22Rv1 (cell line): ENCODE data around the gene TLX1.
A peak's percentile ranks its signal among the peaks of the same experiment; 100 is the strongest.

Source experiments
- H3K27ac ChIP-seq: fragments of 450-650 bp; 2 replicates; pipeline ENCODE4 v1.5.1; 2017
- ZFX ChIP-seq: fragments of 450-650 bp; IDR thresholded peaks from 2 replicates; pipeline ENCODE4 v1.6.1; 2017; ENCODE audit warnings: antibody characterized with exemption, borderline replicate concordance
- TF ChIP-seq, protein P1 (sequence below): fragments of 450-650 bp; IDR thresholded peaks from 2 replicates; pipeline ENCODE4 v1.5.1; 2017; ENCODE audit warnings: mild to moderate bottlenecking

The TLX1 gene

GRCh38 chr10:101101372-101101881 lies 29.7 kb upstream of the TLX1 start:
- TF ChIP-seq ZFX = no peak
- TF ChIP-seq, protein P1, sequence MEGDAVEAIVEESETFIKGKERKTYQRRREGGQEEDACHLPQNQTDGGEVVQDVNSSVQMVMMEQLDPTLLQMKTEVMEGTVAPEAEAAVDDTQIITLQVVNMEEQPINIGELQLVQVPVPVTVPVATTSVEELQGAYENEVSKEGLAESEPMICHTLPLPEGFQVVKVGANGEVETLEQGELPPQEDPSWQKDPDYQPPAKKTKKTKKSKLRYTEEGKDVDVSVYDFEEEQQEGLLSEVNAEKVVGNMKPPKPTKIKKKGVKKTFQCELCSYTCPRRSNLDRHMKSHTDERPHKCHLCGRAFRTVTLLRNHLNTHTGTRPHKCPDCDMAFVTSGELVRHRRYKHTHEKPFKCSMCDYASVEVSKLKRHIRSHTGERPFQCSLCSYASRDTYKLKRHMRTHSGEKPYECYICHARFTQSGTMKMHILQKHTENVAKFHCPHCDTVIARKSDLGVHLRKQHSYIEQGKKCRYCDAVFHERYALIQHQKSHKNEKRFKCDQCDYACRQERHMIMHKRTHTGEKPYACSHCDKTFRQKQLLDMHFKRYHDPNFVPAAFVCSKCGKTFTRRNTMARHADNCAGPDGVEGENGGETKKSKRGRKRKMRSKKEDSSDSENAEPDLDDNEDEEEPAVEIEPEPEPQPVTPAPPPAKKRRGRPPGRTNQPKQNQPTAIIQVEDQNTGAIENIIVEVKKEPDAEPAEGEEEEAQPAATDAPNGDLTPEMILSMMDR = no peak
- no peak overlapping the region for H3K27ac ChIP-seq

DNA sequence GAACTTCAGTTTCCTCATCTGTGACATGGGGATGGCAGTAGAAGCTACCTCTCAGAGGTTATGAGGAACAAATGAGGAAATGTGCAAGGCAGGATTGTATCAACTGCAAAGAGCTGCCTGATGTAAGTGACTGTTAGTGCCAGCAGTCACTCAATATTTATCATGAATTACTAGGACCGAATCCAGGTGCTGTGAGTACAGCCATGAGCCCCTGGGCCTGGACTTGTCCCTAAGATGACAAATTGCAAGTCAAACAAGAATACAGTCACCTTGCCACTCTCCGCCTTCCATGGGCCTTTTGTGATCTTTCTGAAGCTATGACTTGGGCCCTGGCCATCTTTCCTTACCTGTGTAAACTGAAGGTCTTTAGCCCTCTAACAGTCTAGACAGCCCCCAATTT lies 27.7 kb upstream of the TLX1 start:
- 0 out of 2 replicates have a peak overlapping the region, but pooled peaks have one; percentile 22 for H3K27ac ChIP-seq
- no peak for TF ChIP-seq ZFX
- TF ChIP-seq, protein P1 = no peak

DNA sequence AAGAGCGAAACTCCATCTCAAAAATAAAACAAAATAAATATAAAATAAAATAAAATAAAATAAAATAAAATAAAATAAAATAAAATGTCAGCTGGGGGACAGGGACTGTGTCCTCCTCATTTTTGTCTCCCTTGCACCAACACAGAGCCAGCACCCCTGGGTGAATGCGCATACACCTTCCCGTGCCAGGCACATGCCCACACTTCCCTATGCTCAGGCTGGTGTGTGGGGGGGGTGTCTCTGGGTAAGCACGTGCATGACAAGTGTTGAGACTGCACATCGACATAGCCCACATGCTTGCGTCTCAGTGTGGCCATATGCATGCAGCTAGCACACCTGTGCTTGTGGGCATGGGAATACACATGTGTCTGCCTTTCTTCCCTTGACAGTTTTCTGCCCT lies 24.7 kb upstream of the TLX1 start:
- TF ChIP-seq, protein P1 = no peak
- TF ChIP-seq ZFX = no peak
- no peak overlapping the region for H3K27ac ChIP-seq

DNA sequence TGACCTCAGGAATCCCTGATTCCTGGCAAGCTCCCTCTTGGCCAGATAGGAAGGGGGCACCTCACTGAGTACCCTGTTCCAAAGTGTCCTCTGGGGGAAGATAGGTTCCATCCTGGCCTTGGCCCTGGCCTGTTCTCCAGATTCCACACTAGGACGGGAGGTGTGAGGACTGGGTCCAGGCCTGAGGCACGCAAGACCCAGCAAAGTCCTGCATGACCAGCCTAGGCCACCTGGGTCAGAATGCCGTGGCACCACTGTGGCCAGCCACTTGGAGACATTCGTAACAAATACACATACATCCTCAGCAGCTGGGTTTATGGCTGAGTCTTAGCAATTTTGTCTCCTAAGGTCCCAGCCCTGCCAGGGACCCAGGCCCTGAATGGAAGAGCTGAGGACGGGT lies 23.3 kb upstream of the TLX1 start:
- TF ChIP-seq, protein P1 = no peak
- no peak for TF ChIP-seq ZFX

DNA sequence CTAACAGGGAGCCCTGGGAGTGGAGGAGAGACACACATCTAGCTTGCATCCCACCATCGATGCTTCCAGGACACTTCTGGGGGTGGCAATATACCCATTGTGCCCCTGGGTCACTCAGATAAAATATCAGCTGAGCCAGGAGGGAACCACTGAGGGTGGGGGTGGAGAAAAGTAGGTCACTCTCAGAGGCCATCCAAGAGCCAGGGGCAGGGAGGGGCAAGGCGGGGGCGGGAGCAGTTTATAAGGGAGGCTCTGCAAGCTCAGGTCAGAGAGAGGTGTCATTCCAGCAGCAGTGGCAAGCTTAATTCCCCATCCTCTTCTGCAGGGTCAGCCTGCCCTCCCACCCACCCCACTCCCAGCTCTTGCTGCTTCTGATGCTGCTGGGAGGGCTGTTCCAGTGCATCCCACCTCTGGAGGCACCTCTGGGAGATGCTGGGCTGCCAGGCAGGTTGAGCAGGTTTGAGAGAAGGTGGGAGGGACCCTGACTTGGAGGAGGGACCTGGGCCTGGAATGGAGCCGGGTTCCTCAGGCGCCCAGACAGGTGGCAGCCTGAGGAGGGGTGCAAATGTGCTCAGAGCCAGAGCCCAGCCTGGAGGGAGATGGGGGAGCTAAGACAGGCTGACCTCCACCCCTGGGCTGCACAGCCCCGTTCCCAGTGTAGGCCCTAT lies 20.1 kb upstream of the TLX1 start:
- TF ChIP-seq, protein P1 = no peak
- TF ChIP-seq ZFX = no peak
- H3K27ac ChIP-seq = peak overlapping the region; percentile 53

More for the DNA sequence above, 23.3 kb upstream of the TLX1 start:
- no peak overlapping the region for H3K27ac ChIP-seq

DNA sequence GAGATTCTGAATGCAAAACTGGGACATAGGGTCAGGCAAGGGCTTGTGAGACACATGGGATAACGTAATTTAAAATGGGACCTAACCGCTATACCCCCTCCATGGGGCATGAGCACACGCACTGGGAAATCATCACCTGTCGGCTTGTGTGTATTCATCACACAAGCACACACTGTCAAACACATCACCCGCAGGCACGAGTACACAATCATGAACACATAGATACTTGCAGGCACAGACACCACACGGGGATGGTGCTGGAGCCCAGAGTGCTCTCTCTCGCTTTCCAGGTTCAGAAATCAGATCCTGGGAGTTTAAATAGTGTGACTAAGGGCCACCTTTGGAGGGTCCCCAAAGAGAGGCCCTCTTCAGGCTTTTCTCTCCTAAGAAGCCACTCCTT lies 19.6 kb upstream of the TLX1 start:
- H3K27ac ChIP-seq = peak overlapping the region; percentile 53
- TF ChIP-seq, protein P1 = no peak
- no peak for TF ChIP-seq ZFX

GRCh38 chr10:101112799-101113594 lies 18.1 kb upstream of the TLX1 start:
- 0 out of 2 replicates have a peak overlapping the region, but pooled peaks have one; percentile 20 for H3K27ac ChIP-seq
- no peak for TF ChIP-seq ZFX
- TF ChIP-seq, protein P1 = no peak
